ENCODE results near the gene KCNT1.

KCNT1 gene

GRCh38 chr9:135728436-135729110 is 26.6 kb downstream of the KCNT1 start:
- DNase-seq = no peak

- no peak for DNase-seq
These were observed 27.5 kb downstream of the KCNT1 start for GRCh38 chr9:135729480-135729879.

- no peak for DNase-seq
These were observed 29.5 kb downstream of the KCNT1 start for GRCh38 chr9:135731454-135731853.

GRCh38 chr9:135732569-135733257 is 30.7 kb downstream of the KCNT1 start:
- DNase-seq = no peak

- no peak for DNase-seq
These were observed 32.7 kb downstream of the KCNT1 start for GRCh38 chr9:135734616-135735144.

GRCh38 chr9:135736272-135736978 is 34.4 kb downstream of the KCNT1 start:
- DNase-seq = no peak

GRCh38 chr9:135736979-135737839 is 35.2 kb downstream of the KCNT1 start:
- DNase-seq = no peak

GRCh38 chr9:135737840-135738521 is 36.0 kb downstream of the KCNT1 start:
- DNase-seq = no peak

GRCh38 chr9:135739271-135740220 is 37.6 kb downstream of the KCNT1 start:
- no peak for DNase-seq

GRCh38 chr9:135741276-135742219 is 39.6 kb downstream of the KCNT1 start:
- no peak for DNase-seq

- DNase-seq = no peak
These were observed 41.0 kb downstream of the KCNT1 start for GRCh38 chr9:135743021-135743420.

GRCh38 chr9:135743546-135744332 is 41.8 kb downstream of the KCNT1 start:
- no peak for DNase-seq

- DNase-seq = no peak
These were observed 42.5 kb downstream of the KCNT1 start for GRCh38 chr9:135744333-135745070.

- no peak for DNase-seq
These were observed 43.2 kb downstream of the KCNT1 start for GRCh38 chr9:135745189-135745588.

GRCh38 chr9:135745686-135746324 is 43.8 kb downstream of the KCNT1 start:
- no peak for DNase-seq

- DNase-seq = no peak
These were observed 44.6 kb downstream of the KCNT1 start for GRCh38 chr9:135746565-135746964.

- no peak for DNase-seq
These were observed 45.3 kb downstream of the KCNT1 start for GRCh38 chr9:135747311-135747710.

- no peak for DNase-seq
These were observed 46.7 kb downstream of the KCNT1 start for GRCh38 chr9:135748676-135749075.
